CD8-positive, alpha-beta memory T cell (primary cell): ENCODE measurements around the gene AGPAT3. TPM values are rescaled to one million over a fixed set of nuclear protein-coding genes. Genes with fewer than 3 reads are reported as not detected.
A peak's percentile ranks its signal among the peaks of the same experiment; 100 is the strongest.

ENCODE experiments used
- CTCF ChIA-PET: fragments of 350-600 bp; sonication (Branson Sonifier 250); formaldehyde crosslinking; loops from one replicate; lab custom pipeline; 2021; ENCODE audit warnings: antibody characterized with exemption; lab: Charles Lee
- POLR2A ChIA-PET: fragments of 350-600 bp; sonication (Branson Sonifier 250); formaldehyde crosslinking; loops from one replicate; lab custom pipeline; 2021; ENCODE audit warnings: antibody characterized with exemption; lab: Charles Lee
- DNase-seq, 5 donors: peaks; one replicate each; pipeline versions ENCODE4 v3.0.0 to v3.0.0-alpha.2; 2020 to 2022; ENCODE audit warnings: mixed read lengths in 1 of 5
- H3K27ac ChIP-seq: one replicate; pipeline ENCODE4 v1.7.0; 2013; ENCODE audit warnings: low read depth, mild to moderate bottlenecking, low read length, moderate library complexity
- H3K27me3 ChIP-seq: 2 replicates; pipeline ENCODE4 v1.7.0; 2013; ENCODE audit warnings: low read length, mild to moderate bottlenecking; ENCODE audit not compliant: insufficient read depth, poor library complexity, severe bottlenecking
- H3K36me3 ChIP-seq: 2 replicates; pipeline ENCODE4 v1.7.0; 2013; ENCODE audit warnings: mild to moderate bottlenecking, low read length, moderate library complexity; ENCODE audit not compliant: insufficient read depth
- H3K4me1 ChIP-seq: 2 replicates; pipeline ENCODE4 v1.7.0; 2013; ENCODE audit warnings: mild to moderate bottlenecking, low read length, moderate library complexity; ENCODE audit not compliant: insufficient read depth
- H3K4me3 ChIP-seq: 2 replicates; pipeline ENCODE4 v1.7.0; 2013; ENCODE audit warnings: mild to moderate bottlenecking, low read length
- H3K9me3 ChIP-seq: 2 replicates; pipeline ENCODE4 v1.7.0; 2013; ENCODE audit warnings: mild to moderate bottlenecking, low read length
- H3K27ac Mint-ChIP-seq, 8 donors: one replicate each; pipeline ENCODE4 v1.8.0; 2020 to 2021; ENCODE audit warnings: mixed read lengths in 8 of 8, mild to moderate bottlenecking in 6 of 8, inconsistent platforms in 3 of 8, moderate library complexity in 3 of 8
- H3K27me3 Mint-ChIP-seq, 2 donors: one replicate each; pipeline ENCODE4 v1.8.0; 2020 to 2021; ENCODE audit warnings: mixed read lengths in 2 of 2, mild to moderate bottlenecking in 1 of 2, moderate library complexity in 1 of 2
- H3K36me3 Mint-ChIP-seq, 3 donors: one replicate each; pipeline ENCODE4 v1.8.0; 2020 to 2021; ENCODE audit warnings: mixed read lengths in 3 of 3, inconsistent platforms in 1 of 3, mild to moderate bottlenecking in 1 of 3
- H3K4me1 Mint-ChIP-seq, 3 donors: one replicate each; pipeline ENCODE4 v1.8.0; 2020 to 2021; ENCODE audit warnings: mixed read lengths in 3 of 3, inconsistent platforms in 1 of 3, mild to moderate bottlenecking in 1 of 3
- H3K4me3 Mint-ChIP-seq, 7 donors: one replicate each; pipeline ENCODE4 v1.8.0; 2020 to 2021; ENCODE audit warnings: mixed read lengths in 7 of 7, mild to moderate bottlenecking in 6 of 7, moderate library complexity in 4 of 7, inconsistent platforms in 2 of 7
- H3K9me3 Mint-ChIP-seq, 5 donors: one replicate each; pipeline ENCODE4 v1.8.0; 2020 to 2022; ENCODE audit warnings: mixed read lengths in 5 of 5, mild to moderate bottlenecking in 3 of 5, moderate library complexity in 2 of 5, inconsistent platforms in 1 of 5
- polyA plus RNA-seq: library from polyadenylated mRNA; unstranded; fragments of 300-500 nt; fragmentation: Illumina TruSeq; gene quantifications from one replicate; pipeline ENCODE4 v1.2.3, GENCODE V29; 2021
- total RNA-seq, 2 experiments: library from RNA; stranded (reverse); gene quantifications; one replicate each; pipeline ENCODE4 v1.2.3, GENCODE V29; 2021

The AGPAT3 gene
- total and polyA plus RNA-seq, 3 experiments from 2014 or later, result 15.9 to 69.3 (median 66.5) TPM

DNA sequence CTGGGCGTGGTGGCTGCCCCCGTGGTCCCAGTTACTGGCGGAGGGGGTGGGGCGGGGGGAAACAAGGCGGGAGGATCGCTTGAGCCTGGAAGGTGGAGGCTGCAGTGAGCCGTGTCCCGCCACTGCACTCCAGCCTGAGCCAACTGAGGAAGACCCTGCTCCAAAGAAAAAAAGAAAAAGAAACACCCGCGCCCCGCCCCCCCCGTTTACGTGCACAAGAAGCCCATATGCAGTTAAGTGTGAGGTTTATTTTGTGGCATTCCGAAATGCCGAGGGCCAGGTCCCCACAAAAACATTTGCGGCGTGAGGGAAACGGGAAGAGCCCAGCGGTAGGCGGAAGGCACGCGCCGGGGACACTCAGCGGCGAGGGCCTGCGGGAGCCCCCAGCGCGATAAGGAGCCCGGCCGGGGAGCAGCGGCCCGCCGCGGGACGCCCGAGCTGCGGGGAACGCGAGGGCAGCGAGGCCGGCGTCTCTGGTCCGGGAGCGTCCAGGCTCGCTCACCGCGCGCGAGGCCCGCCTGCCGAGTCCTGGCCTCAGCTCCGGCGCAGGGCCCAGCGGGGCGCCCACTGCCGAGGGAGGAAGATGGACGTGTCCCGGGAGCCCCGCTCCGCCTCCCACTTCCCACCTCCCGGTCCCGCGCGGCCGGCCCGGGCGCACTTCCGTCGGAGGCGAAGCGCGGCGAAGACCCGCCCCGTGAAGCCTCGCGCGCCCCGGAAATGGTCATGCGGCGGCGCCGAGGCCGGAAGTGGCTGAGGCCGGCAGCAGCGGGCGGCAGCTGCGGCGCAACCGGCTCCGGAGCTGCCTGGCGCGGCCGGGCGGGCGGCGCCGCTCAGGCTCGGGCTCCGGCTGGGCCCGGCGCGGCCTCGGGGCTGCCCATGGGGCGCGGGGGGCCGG is 146.8 kb downstream of the AGPAT3 start, which contains the start of gene TRAPPC10:
Gene TRAPPC10 (plus strand): TSS at position 731 of the 895 bp plus-strand sequence. CDS start 185 bp downstream, outside the sequence.
- H3K27me3 Mint-ChIP-seq, result no peaks in the 10 kb centered on the region

GRCh38 chr21:44012474-44013379 is 147.7 kb downstream of the AGPAT3 start:
- no peaks in the 10 kb centered on the region for H3K27me3 ChIP-seq
- Mint-ChIP-seq H3K4me3 (peak overlapping the region; percentile 87 to 96 (median 92)), H3K9me3 (no peaks in the 10 kb centered on the region), H3K36me3 (peaks cover 0 to 21% (median 1%) of the 10 kb centered on the region in 3 donors), H3K27me3 (no peaks in the 10 kb centered on the region), H3K27ac (peak overlapping the region; percentile 85 to 98 (median 94)), H3K4me1 (peaks cover 50 to 61% (median 55%) of the 10 kb centered on the region in 3 donors)
- POLR2A ChIA-PET, result interaction anchor here (0.8 to 1.6 kb wide), 3 partner anchors 10 to 71 kb away, joined by 3 to 8 read pairs (median 5); no protein-coding TSS in a partner anchor
- H3K4me3 ChIP-seq, result peak overlapping the region; percentile 86
- CTCF ChIA-PET, result interaction anchor here (1.3 to 1.5 kb wide), 3 partner anchors 9 to 285 kb away, joined by 5 to 6 read pairs (median 6); no protein-coding TSS in a partner anchor
- H3K27ac ChIP-seq, result peak overlapping the region; percentile 81
- peaks cover 44% of the 10 kb centered on the region for H3K4me1 ChIP-seq
- no peaks in the 10 kb centered on the region for H3K36me3 ChIP-seq
- no peaks in the 10 kb centered on the region for H3K9me3 ChIP-seq
- DNase-seq, result peak; percentile 74 to 86 (median 77)

More for the DNA sequence above, 146.8 kb downstream of the AGPAT3 start, which contains the start of gene TRAPPC10:
- H3K27me3 ChIP-seq, result no peaks in the 10 kb centered on the region
- H3K9me3 ChIP-seq, result no peaks in the 10 kb centered on the region
- H3K4me1 ChIP-seq, result peaks cover 36% of the 10 kb centered on the region
- peak within 1 kb of the TSS; percentile 89 to 98 (median 95) for H3K27ac Mint-ChIP-seq
- H3K27ac ChIP-seq, result peak within 1 kb of the TSS; percentile 81
- H3K4me3 ChIP-seq, result peak within 1 kb of the TSS; percentile 86
- peak within 1 kb of the TSS; percentile 87 to 96 (median 92) for H3K4me3 Mint-ChIP-seq
- H3K9me3 Mint-ChIP-seq, result no peaks in the 10 kb centered on the region
- no peaks in the 10 kb centered on the region for H3K36me3 ChIP-seq
- ChIA-PET CTCF (interaction anchor here (1.3 kb wide), 1 partner anchor 72 kb away, joined by 6 read pairs; no protein-coding TSS in a partner anchor), POLR2A (interaction anchor here (0.5 to 1.4 kb wide), 3 partner anchors 72 to 617 kb away, joined by 3 to 8 read pairs (median 4); no protein-coding TSS in a partner anchor)
- DNase-seq, result peak; percentile 70 to 85 (median 78)
- H3K4me1 Mint-ChIP-seq, result peaks cover 42 to 52% (median 46%) of the 10 kb centered on the region in 3 donors
- peaks cover 0 to 16% (median 1%) of the 10 kb centered on the region in 3 donors for H3K36me3 Mint-ChIP-seq

GRCh38 chr21:44013380-44014088 is 148.5 kb downstream of the AGPAT3 start:
- Mint-ChIP-seq H3K27ac (peak overlapping the region; percentile 85 to 98 (median 94)), H3K4me3 (peak overlapping the region; percentile 87 to 96 (median 92)), H3K9me3 (no peaks in the 10 kb centered on the region), H3K27me3 (no peaks in the 10 kb centered on the region), H3K4me1 (peaks cover 55 to 68% (median 63%) of the 10 kb centered on the region in 3 donors), H3K36me3 (peaks cover 0 to 25% (median 0%) of the 10 kb centered on the region in 3 donors)
- H3K36me3 ChIP-seq, result no peaks in the 10 kb centered on the region
- peak overlapping the region; percentile 81 for H3K27ac ChIP-seq
- no peaks in the 10 kb centered on the region for H3K27me3 ChIP-seq
- peak overlapping the region; percentile 86 for H3K4me3 ChIP-seq
- peak in 3 of 5 donors; percentile 16 to 37 (median 30) for DNase-seq
- peaks cover 52% of the 10 kb centered on the region for H3K4me1 ChIP-seq
- ChIA-PET POLR2A (interaction anchor here (0.7 to 1.6 kb wide), 3 partner anchors 9 to 87 kb away, joined by 3 to 5 read pairs (median 3); no protein-coding TSS in a partner anchor), CTCF (interaction anchor here (1.3 to 1.5 kb wide), 2 partner anchors 9 to 284 kb away, joined by 5 to 6 read pairs; no protein-coding TSS in a partner anchor)
- H3K9me3 ChIP-seq, result no peaks in the 10 kb centered on the region

DNA sequence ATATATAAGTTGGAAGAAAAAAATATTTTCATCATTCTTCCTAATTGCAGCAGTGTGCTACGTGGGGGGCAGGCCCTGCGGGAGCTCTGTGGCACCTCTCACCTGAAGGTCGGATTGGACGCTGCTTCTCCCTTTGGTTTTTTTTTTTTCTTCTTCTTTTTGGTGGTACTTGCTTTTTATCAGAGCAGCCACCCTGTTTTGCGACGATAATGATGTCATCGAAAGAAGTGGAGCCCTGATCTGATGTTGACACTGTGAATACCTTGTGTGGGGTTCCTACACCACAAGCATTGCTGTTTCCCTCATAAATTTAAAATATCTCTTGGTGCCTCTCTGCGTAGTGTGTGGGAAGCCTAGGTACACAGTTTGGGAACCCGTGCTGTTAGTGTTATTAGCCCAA is 152.6 kb downstream of the AGPAT3 start:
- no peaks in the 10 kb centered on the region for H3K36me3 ChIP-seq
- Mint-ChIP-seq H3K27me3 (no peaks in the 10 kb centered on the region), H3K36me3 (peaks cover 0 to 27% (median 2%) of the 10 kb centered on the region in 3 donors), H3K9me3 (no peaks in the 10 kb centered on the region), H3K4me1 (peaks cover 75 to 92% (median 92%) of the 10 kb centered on the region in 3 donors), H3K27ac (peak overlapping the region in 6 of 8 donors; percentile 2 to 87 (median 70)), H3K4me3 (peak overlapping the region; percentile 15 to 88 (median 39))
- peaks cover 82% of the 10 kb centered on the region for H3K4me1 ChIP-seq
- no peaks in the 10 kb centered on the region for H3K9me3 ChIP-seq
- H3K27ac ChIP-seq, result peak overlapping the region; percentile 53
- H3K27me3 ChIP-seq, result no peaks in the 10 kb centered on the region
- POLR2A ChIA-PET, result no interaction called here
- H3K4me3 ChIP-seq, result no peak overlapping the region
- CTCF ChIA-PET, result no interaction called here
- no peak for DNase-seq

DNA sequence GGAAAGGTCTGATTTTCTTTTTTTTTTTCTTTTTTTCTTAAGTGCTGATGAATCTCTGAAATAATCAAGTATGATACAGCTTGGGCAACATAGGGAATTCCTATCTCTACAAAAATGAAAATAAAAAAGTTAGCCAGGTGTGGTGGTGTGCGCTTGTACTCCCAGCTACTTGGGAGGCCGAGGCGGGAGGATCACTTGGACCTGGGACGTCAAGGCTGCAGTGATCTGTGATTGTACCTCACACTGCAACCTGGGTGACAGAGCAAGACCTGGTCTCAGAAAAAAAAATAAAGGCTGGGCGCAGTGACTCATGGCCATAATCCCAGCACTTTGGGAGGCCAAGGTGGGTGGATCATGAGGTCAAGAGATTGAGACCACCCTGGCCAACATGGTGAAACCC is 153.1 kb downstream of the AGPAT3 start:
- peak overlapping the region in 5 of 8 donors; percentile 2 to 87 (median 64) for H3K27ac Mint-ChIP-seq
- Histone ChIP-seq H3K4me3 (no peak overlapping the region), H3K27ac (peak overlapping the region; percentile 53), H3K27me3 (no peaks in the 10 kb centered on the region), H3K9me3 (no peaks in the 10 kb centered on the region), H3K4me1 (peaks cover 84% of the 10 kb centered on the region), H3K36me3 (no peaks in the 10 kb centered on the region)
- no peaks in the 10 kb centered on the region for H3K9me3 Mint-ChIP-seq
- peaks cover 0 to 23% (median 2%) of the 10 kb centered on the region in 3 donors for H3K36me3 Mint-ChIP-seq
- ChIA-PET CTCF (no interaction called here), POLR2A (no interaction called here)
- peaks cover 77 to 94% (median 93%) of the 10 kb centered on the region in 3 donors for H3K4me1 Mint-ChIP-seq
- H3K27me3 Mint-ChIP-seq, result no peaks in the 10 kb centered on the region
- DNase-seq, result no peak
- peak overlapping the region in 6 of 7 donors; percentile 15 to 88 (median 43) for H3K4me3 Mint-ChIP-seq

DNA sequence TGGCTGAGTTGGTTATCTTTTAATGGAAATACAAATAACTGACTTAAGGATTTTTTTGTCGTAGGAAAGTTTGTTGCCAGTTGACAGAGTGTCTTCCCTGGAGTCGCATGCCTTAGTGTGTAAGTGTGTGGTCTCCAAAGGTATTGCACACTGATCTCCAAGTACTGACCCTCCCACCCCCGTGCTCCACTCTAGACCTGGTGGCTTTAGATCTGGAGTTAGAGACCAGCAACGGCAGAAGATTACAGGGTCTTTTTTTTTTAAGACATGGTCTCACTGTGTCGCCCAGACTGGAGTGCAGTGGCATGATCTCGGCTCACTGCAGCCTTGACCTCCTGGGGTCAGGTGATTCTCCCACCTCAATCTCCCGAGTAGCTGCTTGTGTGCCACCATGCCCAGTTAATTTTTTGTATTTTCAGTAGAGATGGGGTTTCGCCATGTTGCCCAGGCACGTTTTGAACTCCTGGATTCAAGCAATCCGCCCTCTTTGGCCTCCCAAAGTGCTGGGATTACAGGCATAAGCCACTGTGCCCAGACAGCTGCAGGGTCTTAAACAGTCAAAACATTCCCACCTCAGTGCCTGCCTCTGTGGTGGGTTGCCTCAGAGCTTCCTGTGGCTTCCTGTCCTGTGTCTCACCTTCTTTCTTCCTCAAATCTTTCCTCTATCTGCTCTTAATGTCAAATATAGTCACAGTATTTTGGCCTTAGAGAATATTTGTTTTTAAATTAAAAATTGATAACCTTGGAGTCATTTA is 154.0 kb downstream of the AGPAT3 start:
- Histone ChIP-seq H3K4me1 (peaks cover 85% of the 10 kb centered on the region), H3K36me3 (no peaks in the 10 kb centered on the region), H3K27me3 (no peaks in the 10 kb centered on the region), H3K4me3 (no peak overlapping the region), H3K9me3 (no peaks in the 10 kb centered on the region), H3K27ac (peak overlapping the region; percentile 52)
- H3K27ac Mint-ChIP-seq, result peak overlapping the region; percentile 72 to 92 (median 86)
- peaks cover 0 to 19% (median 2%) of the 10 kb centered on the region in 3 donors for H3K36me3 Mint-ChIP-seq
- H3K27me3 Mint-ChIP-seq, result no peaks in the 10 kb centered on the region
- ChIA-PET POLR2A (no interaction called here), CTCF (interaction anchor here (1.2 kb wide), 1 partner anchor 11 kb away, joined by 3 read pairs; no protein-coding TSS in a partner anchor)
- peaks cover 74 to 93% (median 92%) of the 10 kb centered on the region in 3 donors for H3K4me1 Mint-ChIP-seq
- H3K9me3 Mint-ChIP-seq, result no peaks in the 10 kb centered on the region
- peak overlapping the region; percentile 57 to 81 (median 66) for H3K4me3 Mint-ChIP-seq
- peak in 1 of 5 donors; percentile 19 for DNase-seq
